GM21526 (cell line): ENCODE data around the gene RNU2-1.
"Not testable (repeated sequence)": the region's sequence is repeated elsewhere in the genome, so short reads cannot be mapped to it uniquely, and the experiment has no call there.

Source experiments
- ATAC-seq: cut with Tn5 transposase; IDR thresholded peaks from one replicate; pipeline ENCODE4 v1.9.1; 2021; ENCODE audit warnings: moderate library complexity; ENCODE audit not compliant: unreplicated experiment, low FRiP score

RNU2-1 gene

DNA sequence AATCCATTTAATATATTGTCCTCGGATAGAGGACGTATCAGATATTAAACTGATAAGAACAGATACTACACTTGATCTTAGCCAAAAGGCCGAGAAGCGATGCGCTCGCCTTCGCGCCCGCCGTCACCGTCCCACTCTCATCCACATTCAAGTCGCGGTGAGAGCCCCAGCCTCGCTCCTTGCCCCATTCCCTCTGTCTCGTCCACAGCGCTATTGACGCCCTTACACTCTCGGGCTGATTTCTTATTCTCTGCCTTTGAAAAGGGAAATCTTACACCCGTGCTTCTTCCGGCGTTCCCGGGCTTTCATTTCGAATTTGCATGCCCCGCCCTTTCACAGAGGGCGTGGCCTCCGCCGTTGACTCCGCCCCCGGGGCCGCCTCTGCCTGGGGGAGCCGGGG, at the start of gene RNU2-1:
Gene RNU2-1 (minus strand): TSS at position 101 of the 400 bp plus-strand sequence.
- ATAC-seq, result not testable (repeated sequence)

DNA sequence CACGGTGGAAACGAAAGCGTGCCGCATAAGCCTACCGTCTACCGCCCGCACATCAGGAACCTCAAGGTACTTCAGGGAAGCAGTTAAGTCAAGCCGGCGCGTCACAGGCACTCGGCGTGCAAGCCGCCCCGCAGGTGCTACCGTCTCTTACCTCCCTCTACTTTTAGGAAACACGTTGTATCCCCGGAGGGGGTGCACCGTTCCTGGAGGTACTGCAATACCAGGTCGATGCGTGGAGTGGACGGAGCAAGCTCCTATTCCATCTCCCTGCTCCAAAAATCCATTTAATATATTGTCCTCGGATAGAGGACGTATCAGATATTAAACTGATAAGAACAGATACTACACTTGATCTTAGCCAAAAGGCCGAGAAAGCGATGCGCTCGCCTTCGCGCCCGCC, 39.1 kb upstream of the RNU2-1 start:
- ATAC-seq, result not testable (repeated sequence)

DNA sequence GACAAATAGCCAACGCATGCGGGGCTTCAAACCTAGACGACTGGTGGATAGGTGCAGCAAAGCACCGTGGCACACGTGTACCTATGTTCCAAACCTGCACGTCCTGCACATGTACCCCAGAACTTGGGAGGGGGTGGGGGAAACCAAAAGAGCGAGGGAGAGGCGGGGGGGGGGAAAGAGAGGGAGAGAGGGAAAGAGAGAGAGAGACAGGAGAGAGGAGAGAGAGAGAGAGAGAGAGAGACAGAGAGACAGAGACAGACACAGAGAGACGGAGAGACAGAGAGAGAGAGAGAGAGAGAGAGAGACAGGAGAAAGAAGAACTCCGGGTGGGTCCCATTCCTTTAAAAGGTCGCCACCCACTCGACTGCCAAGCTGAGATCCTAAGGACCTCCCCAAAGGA, 38.7 kb upstream of the RNU2-1 start:
- ATAC-seq, result not testable (repeated sequence)

DNA sequence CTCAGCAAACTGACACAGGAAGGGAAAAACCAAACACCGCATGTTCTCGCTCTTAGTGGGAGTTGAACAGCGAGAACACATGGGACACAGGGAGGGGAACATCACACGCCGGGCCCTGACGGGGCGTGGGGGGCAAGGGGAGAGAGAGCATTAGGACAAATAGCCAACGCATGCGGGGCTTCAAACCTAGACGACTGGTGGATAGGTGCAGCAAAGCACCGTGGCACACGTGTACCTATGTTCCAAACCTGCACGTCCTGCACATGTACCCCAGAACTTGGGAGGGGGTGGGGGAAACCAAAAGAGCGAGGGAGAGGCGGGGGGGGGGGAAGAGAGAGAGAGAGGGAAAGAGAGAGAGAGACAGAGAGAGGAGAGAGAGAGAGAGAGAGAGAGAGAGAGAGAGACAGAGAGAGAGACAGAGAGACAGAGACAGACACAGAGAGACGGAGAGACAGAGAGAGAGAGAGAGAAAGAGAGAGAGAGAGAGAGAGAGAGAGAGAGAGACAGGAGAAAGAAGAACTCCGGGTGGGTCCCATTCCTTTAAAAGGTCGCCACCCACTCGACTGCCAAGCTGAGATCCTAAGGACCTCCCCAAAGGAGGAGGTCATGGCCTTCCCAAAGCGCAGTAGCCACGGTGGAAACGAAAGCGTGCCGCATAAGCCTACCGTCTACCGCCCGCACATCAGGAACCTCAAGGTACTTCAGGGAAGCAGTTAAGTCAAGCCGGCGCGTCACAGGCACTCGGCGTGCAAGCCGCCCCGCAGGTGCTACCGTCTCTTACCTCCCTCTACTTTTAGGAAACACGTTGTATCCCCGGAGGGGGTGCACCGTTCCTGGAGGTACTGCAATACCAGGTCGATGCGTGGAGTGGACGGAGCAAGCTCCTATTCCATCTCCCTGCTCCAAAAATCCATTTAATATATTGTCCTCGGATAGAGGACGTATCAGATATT, 37.1 kb upstream of the RNU2-1 start:
- ATAC-seq, result not testable (repeated sequence)

DNA sequence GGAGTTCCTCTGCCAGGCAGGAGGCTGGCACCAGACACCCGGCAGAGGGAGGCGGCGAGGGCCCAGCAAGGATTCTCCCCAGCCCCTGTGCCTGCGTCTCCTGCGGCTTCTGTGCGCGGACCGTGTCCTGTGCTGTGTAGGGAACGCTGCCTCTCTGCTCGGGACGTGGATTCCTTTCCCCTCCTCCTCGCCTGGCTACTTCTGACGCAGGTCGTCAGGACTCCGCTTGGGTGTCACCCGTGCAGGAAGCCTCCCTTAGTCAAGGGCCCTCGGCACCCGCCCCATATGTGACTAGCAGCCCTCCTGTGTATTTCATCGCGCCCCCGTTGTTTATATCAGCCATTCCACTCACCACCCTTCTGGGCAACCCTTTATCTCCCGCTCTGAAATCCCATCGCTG, 12.7 kb upstream of the RNU2-1 start:
- not testable (repeated sequence) for ATAC-seq

- not testable (repeated sequence) for ATAC-seq
These were observed 7.0 kb upstream of the RNU2-1 start for GRCh38 chr17:43240596-43241352.

- ATAC-seq, result not testable (repeated sequence)
These were observed 5.8 kb upstream of the RNU2-1 start for GRCh38 chr17:43239597-43239996.

GRCh38 chr17:43233263-43233662, 514 bp downstream of the RNU2-1 start:
- not testable (repeated sequence) for ATAC-seq

- ATAC-seq, result not testable (repeated sequence)
These were observed 1.6 kb downstream of the RNU2-1 start for GRCh38 chr17:43232021-43232699.

- ATAC-seq, result not testable (repeated sequence)
These were observed 2.4 kb downstream of the RNU2-1 start for GRCh38 chr17:43231205-43232020.

GRCh38 chr17:43228020-43228782, 5.6 kb downstream of the RNU2-1 start, which contains the start of gene CCDC200:
Gene CCDC200 (minus strand): TSS chr17:43228623. CDS start chr17:43228554, 69 bp downstream.
- ATAC-seq, result not testable (repeated sequence)

GRCh38 chr17:43226393-43226792, 7.4 kb downstream of the RNU2-1 start:
- ATAC-seq, result no peak

GRCh38 chr17:43224146-43224705, 9.6 kb downstream of the RNU2-1 start:
- ATAC-seq, result no peak

- no peak for ATAC-seq
These were observed 13.2 kb downstream of the RNU2-1 start for GRCh38 chr17:43220511-43221125.

DNA sequence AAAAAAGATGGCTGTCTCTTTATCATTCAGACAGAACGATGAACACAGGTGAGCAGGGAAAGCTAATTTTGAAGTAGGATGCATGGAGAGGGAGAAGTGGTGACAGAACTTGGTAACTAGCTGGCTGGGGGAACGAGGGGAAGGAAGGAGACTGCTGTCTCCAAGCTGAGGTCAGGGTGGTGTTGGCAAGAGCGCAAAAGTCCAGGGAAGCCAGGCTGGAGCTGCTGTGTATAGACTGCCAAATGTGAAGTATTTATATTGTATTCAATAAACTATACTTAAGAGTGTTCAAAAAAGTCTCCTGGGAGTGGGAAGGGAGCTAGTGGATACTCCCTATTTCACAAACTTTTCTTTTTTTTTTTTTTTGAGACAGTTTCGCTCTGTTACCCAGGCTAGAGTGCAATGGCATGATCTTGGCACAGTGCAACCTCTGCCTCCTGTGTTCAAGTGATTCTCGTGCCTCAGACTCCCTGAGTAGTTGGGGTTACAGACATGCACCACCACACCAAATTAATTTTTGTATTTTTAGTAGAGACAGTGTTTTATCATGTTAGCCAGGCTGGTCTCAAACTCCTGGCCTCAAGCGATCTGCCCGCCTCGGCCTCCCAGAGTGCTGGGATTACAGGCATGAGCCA, 13.9 kb downstream of the RNU2-1 start:
- ATAC-seq, result no peak

DNA sequence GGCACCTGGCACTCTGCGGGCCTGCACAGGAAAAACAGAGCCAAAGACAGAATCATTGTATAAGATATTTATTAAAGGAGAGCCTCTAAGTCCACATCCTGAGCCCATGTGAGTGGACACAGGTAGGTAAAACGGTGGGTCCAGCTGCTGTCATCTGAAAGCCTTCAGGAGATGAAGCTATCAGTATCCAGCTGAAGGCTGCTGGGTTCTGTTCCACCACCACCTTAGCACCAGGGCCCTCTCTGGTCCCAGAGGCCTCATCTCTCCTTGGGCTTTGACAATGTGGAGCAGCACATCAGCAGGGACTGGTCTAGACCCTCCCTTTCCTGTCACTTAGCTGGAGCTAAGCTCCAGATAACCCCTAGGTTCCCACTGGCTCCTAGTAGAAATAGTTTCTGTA, 14.8 kb downstream of the RNU2-1 start:
- ATAC-seq, result no peak

- ATAC-seq, result no peak
These were observed 16.1 kb downstream of the RNU2-1 start for GRCh38 chr17:43217614-43218087.
